GM21360 (cell line): ENCODE measurements around the gene CD200.

Experiments
- ATAC-seq: cut with Tn5 transposase; IDR thresholded peaks from one replicate; pipeline ENCODE4 v1.9.1; 2021; ENCODE audit warnings: mild to moderate bottlenecking, moderate library complexity; ENCODE audit not compliant: unreplicated experiment

The CD200 gene

GRCh38 chr3:112331851-112332250 lies 1.1 kb upstream of the CD200 start:
- no peak for ATAC-seq

- no peak for ATAC-seq
These were observed 693 bp downstream of the CD200 start for GRCh38 chr3:112333381-112334317.

GRCh38 chr3:112334691-112335433 lies 1.9 kb downstream of the CD200 start:
- ATAC-seq = no peak

GRCh38 chr3:112335434-112335781 lies 2.5 kb downstream of the CD200 start:
- no peak for ATAC-seq

- no peak for ATAC-seq
These were observed 5.2 kb downstream of the CD200 start for GRCh38 chr3:112338021-112338726.

- ATAC-seq = no peak
These were observed 5.7 kb downstream of the CD200 start for GRCh38 chr3:112338727-112339056.

GRCh38 chr3:112339134-112339533 lies 6.2 kb downstream of the CD200 start:
- ATAC-seq = no peak

- no peak for ATAC-seq
These were observed 6.7 kb downstream of the CD200 start for GRCh38 chr3:112339609-112340008.

- no peak for ATAC-seq
These were observed 8.4 kb downstream of the CD200 start for GRCh38 chr3:112341386-112341785.

- ATAC-seq = no peak
These were observed 12.7 kb downstream of the CD200 start for GRCh38 chr3:112345681-112346080.

GRCh38 chr3:112346491-112347122 lies 13.7 kb downstream of the CD200 start:
- ATAC-seq = no peak

- ATAC-seq = no peak
These were observed 16.0 kb downstream of the CD200 start for GRCh38 chr3:112348943-112349342.

- ATAC-seq = no peak
These were observed 16.6 kb downstream of the CD200 start for GRCh38 chr3:112349557-112349956.

- no peak for ATAC-seq
These were observed 17.3 kb downstream of the CD200 start for GRCh38 chr3:112350018-112350810.

- no peak for ATAC-seq
These were observed 18.1 kb downstream of the CD200 start for GRCh38 chr3:112351036-112351435.

GRCh38 chr3:112351823-112352222 lies 18.9 kb downstream of the CD200 start:
- ATAC-seq = no peak

- ATAC-seq = no peak
These were observed 19.8 kb downstream of the CD200 start for GRCh38 chr3:112352720-112353119.

GRCh38 chr3:112353365-112353764 lies 20.4 kb downstream of the CD200 start:
- no peak for ATAC-seq

- ATAC-seq = no peak
These were observed 21.8 kb downstream of the CD200 start for GRCh38 chr3:112354642-112355306.

- ATAC-seq = no peak
These were observed 22.3 kb downstream of the CD200 start for GRCh38 chr3:112355307-112355687.
